Ureter (tissue), 1 donor: ENCODE measurements around the gene HPRT1. TPM values are rescaled to one million over a fixed set of nuclear protein-coding genes. Genes with fewer than 3 reads are reported as not detected.
"Not testable (repeated sequence)": the region's sequence is repeated elsewhere in the genome, so short reads cannot be mapped to it uniquely, and the experiment has no call there.

ENCODE experiments used
- DNase-seq: peaks from one replicate; pipeline ENCODE4 v3.0.0-alpha.2; 2020; ENCODE audit warnings: low spot score
- total RNA-seq: library from RNA; stranded (reverse); gene quantifications from one replicate; pipeline ENCODE4 v1.2.4, GENCODE V29; 2023
- donor health status: DM: yes; HTN: yes; CAD: no.

The HPRT1 gene, protein sequence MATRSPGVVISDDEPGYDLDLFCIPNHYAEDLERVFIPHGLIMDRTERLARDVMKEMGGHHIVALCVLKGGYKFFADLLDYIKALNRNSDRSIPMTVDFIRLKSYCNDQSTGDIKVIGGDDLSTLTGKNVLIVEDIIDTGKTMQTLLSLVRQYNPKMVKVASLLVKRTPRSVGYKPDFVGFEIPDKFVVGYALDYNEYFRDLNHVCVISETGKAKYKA
- total RNA-seq: 37.4 TPM

DNA sequence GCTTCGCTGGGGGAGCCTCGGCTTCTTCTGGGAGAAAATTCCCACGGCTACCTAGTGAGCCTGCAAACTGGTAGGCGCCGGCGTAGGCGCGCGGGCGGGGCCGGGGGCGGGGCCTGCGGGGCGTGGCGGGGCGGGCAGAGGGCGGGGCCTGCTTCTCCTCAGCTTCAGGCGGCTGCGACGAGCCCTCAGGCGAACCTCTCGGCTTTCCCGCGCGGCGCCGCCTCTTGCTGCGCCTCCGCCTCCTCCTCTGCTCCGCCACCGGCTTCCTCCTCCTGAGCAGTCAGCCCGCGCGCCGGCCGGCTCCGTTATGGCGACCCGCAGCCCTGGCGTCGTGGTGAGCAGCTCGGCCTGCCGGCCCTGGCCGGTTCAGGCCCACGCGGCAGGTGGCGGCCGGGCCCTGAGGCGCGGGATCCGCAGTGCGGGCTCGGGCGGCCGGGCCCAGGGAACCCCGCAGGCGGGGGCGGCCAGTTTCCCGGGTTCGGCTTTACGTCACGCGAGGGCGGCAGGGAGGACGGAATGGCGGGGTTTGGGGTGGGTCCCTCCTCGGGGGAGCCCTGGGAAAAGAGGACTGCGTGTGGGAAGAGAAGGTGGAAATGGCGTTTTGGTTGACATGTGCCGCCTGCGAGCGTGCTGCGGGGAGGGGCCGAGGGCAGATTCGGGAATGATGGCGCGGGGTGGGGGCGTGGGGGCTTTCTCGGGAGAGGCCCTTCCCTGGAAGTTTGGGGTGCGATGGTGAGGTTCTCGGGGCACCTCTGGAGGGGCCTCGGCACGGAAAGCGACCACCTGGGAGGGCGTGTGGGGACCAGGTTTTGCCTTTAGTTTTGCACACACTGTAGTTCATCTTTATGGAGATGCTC, at the start of gene HPRT1:
Gene HPRT1, plus strand, starts transcription at position 161 of the 857 bp plus-strand sequence. Its CDS starts 147 bp downstream, at position 308.
- DNase-seq: peak; percentile 82

DNA sequence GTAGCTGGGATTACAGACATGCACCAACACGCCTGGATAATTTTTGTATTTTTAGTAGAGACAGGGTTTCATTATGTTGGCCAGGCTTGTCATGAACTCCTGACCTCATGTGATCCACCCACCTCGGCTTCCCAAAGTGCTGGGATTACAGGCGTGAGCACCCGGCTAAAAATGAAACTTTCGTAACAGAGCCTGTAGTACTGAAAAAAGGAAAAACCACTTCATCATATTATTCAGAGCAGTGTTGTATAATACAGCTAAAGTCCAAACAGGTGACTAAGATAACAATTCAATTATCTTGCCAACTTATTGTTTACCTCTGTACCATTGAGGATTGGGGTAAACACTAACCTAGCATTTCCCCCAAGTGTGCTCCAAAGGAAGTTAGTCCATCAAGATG, 43.9 kb upstream of the HPRT1 start:
- DNase-seq: no peak

DNA sequence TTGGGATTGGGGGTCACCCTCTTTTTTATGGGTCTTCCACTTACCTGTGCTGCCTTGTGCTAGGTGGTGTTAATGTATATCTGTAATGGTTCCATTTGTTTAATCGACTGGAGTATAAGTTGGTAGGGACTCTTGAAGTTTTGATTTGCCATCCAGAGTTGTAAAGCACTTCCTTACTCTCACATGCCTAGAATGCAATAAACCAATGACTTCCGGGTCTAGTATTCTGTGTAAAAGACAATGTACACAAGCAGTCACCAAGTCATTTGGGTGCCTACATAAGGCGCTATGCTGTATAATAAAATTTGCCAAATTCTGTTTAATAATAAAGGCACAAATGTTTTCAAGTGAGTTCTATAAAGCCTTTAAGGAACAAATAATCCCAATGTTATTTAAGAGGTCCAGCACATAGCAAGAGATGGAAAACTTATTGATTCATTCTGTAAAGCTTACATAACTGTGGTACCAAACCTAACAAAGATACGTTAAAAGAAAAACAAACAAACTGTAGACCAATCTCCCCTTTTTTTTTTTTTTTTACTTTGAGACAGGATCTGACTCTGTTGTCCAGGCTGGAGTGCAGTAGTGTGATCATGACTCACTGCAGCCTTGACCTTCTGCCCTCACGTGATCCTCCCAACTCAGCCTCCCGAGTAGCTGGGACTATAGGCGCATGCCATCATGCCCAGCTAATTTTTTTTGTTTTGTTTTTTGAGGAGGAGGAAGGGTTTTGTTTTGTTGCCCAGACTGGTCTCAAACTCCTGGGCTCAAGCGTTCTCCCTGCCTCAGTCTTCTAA, 41.5 kb upstream of the HPRT1 start:
- no peak for DNase-seq

DNA sequence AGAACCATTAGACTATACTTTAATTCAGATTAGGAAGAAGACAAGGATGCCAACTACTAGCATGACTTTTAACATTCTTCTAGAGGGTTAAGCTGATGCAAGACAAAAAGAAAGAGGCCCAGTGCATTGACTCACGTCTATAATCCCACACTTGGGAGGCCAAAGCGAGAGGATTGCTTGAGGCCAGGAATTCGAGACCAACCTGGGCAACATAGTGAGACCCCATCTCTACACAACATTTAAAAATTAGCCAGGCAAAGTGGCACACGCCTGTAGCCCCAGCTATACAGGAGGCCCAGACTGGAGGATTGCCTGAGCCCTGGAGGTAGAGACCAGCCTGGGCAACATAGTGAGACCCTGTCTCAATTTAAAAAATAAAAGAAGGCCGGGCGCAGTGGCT, 40.2 kb upstream of the HPRT1 start:
- no peak for DNase-seq

DNA sequence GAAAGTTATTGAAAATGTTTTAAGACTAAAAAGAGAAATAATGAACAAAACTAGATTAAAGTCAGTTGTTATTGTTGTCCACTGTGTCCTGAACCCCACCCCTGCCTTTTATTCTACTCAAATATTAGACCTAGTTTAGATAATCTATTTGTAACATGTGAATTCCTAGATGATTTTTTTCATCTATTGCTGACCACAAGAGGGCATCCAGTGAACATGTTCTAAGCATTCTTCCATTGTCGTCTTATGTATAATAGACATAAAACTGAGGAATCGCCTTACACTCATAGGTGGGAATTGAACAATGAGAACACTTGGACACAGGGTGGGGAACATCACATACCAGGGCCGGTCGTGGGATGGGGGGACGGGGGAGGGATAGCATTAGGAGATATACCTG, 36.4 kb upstream of the HPRT1 start:
- DNase-seq: no peak

DNA sequence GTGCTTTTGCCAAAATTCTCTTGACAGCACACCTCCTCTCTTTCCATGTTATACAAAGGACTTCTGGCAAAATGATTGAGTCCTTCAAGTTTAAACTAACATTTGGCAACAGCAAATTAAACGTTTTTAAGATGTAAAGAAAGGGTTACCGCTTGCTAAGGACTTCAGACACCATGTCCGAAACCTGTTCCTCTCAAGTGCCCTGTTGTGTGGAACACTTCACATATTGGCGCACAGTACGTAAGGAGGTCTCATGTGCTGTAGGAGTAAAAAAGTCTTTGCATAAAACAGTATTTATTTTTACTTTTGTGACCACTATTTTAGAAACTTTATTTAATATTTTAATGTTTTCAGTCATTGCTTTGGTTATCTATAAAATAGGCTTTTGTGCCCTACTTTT, 33.7 kb upstream of the HPRT1 start:
- no peak for DNase-seq

DNA sequence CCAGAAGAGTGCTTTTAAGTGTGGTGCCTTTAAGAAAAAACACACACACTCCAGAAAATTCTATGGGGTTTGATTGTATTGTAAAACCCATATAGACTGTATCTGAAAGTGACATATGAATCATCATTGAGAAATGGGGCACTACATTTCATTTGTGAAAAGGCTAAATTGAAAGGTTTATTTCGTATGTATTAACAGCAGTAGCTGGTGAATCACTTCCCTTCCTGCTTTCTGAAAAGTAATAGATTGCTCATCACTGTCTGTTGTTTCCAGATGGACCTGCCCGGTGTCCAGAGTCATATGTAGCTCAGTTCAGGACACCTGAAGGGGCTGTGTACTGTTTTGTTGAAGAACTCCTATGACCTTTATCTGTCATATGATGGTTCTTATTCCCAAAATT, 28.1 kb upstream of the HPRT1 start:
- no peak for DNase-seq

DNA sequence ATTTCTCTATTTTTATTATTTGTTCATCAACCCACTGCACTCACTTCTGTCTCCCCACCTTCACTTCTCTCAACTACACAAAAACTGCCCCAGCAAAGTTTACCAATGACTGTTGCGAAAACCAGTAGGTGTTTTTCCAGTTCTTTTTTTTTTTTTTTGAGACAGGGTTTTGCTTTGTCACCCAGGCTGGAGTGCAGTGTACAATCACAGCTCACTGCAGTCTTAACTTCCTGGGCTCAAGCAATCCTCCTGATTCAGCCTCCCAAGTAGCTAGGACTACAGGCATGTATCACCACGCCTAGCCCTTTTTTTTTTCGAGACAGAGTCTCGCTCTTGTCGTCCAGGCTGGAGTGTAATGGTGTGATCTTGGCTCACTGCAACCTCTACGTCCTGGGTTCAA, 24.1 kb upstream of the HPRT1 start:
- DNase-seq: no peak

DNA sequence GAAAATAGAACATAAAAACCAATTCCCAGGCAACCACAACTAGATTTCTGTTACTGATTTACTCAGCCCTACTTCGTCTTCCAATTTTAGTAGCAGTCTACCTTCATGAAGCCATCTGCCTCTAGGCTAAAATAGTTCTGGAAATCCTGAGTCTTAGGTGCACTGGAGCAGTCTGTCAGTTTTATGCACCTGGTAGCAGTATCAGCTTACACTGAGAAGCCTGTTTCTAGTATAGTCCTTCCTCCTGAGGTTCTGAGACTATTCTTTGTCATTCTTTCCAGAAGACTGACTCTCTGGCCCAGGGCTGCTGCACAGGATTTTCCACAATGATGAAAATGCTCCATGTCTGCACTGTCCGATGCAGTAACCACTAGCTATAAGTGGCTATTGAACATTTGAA, 16.9 kb upstream of the HPRT1 start:
- DNase-seq: no peak

DNA sequence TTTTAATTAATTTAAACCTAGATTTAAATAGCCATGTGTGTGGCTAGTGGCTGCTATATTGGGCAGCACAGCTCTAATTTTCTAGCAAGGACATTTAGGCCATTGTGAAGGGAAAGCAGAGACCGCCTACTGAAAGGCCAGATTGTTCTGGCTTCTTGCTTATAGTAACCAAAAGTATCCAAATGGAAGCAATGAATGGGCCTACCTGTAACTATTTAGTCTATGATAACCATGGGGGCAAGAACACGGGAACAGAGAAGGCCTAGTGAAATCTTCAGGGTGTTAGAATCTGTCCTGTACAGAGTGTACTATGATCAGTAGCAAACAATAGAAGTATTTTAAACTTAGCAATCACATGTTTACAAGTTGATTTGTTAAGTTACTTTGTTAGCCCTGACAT, 16.5 kb upstream of the HPRT1 start:
- DNase-seq: no peak

DNA sequence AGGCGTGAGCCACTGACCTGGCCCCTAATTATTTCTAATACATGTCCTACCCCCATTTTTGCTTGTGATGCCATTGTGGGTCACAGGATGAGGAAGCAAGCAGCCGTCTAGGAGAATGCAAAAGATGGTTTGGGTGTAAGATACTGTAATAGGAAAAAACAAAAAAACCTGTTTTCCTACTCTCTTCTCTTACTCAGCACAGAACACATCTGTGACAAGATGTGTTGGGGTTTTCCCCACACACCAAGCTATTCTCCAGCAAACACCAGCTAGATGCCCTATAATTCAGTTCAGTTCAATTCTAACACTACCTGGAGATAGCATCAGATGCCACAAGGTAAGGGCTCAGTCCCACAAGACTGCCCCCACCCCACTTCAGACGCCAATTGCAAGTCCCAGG, 15.3 kb upstream of the HPRT1 start:
- DNase-seq: no peak

DNA sequence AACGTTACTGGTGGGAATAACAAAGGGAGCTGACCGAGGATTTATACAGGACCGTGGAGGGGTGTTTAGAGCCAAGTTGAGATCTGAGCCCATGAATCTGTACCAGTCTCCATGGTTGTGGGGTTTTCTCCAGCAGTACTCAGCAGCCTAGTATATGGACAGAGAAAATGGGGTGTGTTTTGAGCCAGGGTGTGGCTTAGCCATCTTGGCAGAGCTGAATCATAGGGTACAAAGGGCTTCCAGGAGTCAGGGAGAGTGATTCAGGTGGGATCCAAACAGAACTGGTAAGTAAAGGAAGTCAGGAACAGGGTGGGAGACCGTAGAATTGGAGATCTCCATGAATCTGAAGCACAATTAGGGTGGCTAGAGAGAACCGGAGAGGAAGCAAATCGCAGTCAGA, 7.4 kb upstream of the HPRT1 start:
- DNase-seq: no peak

DNA sequence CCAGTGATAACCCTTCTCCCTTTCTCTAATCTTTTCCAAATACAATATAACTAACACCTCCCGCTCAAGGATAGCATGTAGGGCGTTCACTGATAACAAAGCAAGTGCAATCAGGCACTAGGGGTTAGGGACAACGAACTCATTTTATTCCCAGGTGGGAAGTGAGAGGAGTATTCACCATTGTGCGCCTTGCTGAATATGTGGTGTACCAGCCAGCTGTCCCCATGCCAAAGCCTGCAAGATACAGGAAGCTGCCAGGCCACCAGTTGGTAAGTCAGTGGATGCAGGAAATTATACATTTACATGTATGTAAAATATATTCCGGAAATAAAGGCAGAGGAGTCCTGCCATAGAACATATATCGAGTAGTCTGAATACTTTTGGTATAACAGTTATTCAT, 6.3 kb upstream of the HPRT1 start:
- no peak for DNase-seq

DNA sequence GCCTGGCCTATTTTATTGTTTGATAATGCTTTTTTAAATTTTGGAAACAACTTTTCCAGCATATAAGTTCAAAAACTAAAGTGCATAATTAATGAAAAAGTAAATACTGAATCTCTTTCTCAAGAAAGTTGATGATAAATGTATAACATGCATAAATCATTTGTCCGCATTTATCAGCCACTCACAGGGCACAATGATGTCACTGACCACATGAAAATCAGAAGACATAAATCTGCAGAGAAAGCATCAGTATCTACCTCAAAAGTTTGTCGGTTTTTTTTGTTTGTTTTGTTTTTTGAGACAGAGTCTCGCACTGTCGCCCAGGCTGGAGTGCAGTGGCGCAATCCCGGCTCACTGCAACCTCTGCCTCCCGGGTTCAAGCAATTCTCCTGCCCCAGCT, 5.5 kb upstream of the HPRT1 start:
- no peak for DNase-seq

DNA sequence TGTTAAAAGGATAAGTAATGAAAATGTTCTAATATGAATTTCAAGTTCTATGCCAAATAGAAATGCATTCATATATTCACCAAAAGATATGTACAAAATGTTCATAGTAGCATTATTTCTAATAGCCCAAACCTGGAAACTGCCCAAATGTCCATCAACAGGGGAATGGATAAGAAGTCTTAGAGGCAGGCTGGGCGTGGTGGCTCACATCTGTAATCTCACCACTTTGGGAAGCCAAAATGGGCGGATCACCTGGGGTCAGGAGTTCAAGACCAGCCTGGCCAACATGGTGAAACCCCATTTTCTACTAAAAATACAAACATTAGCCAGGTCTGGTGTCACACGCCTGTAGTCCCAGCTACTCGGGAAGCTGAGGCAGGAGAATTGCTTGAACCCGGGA, 2.3 kb upstream of the HPRT1 start:
- no peak for DNase-seq

DNA sequence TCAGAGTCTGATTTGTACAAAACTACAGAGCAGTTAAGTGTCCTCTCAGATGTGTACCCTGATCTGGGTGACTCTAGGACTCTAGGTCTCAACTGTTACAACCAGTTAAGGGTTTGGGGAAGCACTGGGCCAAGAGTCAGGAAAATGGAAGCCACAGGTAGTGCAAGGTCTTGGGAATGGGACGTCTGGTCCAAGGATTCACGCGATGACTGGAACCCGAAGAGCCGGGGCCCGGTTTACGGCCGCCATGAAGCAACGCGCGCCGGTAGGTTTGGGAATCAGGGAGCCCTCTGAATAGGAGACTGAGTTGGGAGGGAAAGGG, 321 bp upstream of the HPRT1 start:
- DNase-seq: no peak

DNA sequence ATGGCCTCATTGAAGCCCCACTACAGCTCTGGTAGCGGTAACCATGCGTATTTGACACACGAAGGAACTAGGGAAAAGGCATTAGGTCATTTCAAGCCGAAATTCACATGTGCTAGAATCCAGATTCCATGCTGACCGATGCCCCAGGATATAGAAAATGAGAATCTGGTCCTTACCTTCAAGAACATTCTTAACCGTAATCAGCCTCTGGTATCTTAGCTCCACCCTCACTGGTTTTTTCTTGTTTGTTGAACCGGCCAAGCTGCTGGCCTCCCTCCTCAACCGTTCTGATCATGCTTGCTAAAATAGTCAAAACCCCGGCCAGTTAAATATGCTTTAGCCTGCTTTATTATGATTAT, 876 bp downstream of the HPRT1 start:
- DNase-seq: no peak

DNA sequence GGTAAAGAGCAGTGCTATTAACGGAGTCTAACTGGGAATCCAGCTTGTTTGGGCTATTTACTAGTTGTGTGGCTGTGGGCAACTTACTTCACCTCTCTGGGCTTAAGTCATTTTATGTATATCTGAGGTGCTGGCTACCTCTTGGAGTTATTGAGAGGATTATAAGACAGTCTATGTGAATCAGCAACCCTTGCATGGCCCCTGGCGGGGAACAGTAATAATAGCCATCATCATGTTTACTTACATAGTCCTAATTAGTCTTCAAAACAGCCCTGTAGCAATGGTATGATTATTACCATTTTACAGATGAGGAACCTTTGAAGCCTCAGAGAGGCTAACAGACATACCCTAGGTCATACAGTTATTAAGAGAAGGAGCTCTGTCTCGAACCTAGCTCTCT, 1.5 kb downstream of the HPRT1 start:
- no peak for DNase-seq

DNA sequence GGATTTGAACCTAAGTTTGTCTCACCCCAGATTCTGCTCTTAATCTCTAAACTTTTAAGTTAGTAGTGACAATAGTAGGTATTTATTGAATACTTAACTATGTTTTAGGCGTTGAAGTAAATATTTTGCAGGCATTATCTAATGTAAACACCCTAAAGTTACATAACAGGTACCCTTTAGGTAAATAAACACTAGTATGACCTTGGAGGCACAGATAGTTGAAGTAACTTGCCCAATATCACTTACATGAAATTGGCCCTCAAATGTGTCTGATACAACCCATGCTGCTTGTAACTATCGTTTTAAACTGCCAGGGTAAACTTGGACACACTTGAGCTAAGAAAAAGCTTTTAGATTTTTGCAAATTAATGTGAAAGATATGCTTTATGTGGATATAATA, 3.0 kb downstream of the HPRT1 start:
- no peak for DNase-seq

DNA sequence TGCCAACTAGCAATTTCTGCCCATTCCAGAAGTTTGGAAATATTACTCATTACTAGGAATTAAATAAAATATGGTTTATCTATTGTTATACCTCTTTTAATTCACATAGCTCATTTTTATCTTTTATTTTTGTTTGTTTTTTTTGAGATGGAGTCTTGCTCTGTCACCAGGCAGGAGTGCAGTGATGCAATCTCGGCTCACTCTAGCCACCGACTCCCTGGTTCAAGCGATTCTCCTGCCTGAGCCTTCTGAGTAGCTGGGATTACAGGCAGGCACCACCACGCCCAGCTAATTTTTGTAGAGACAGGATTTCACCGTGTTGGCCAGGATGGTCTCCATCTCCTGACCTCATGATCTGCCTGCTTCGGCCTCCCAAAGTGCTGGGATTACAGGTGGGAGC, 4.5 kb downstream of the HPRT1 start:
- DNase-seq: not testable (repeated sequence)

DNA sequence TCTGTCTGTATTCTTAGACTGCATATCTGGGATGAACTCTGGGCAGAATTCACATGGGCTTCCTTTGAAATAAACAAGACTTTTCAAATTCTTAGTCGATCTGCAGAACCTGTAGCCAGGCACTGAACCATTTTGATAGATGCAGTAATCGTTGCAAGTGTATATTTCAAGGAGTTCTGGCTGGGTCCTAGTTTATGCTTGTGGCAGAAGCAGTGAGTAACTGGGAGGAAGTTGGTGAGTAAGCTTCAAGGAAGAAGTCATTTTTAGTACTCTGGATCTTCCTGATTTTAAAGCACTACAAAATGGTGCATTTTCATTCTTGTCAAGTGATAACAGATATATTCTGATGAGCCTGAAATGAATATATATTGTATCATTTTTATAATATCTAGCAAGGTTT, 9.5 kb downstream of the HPRT1 start:
- DNase-seq: no peak

DNA sequence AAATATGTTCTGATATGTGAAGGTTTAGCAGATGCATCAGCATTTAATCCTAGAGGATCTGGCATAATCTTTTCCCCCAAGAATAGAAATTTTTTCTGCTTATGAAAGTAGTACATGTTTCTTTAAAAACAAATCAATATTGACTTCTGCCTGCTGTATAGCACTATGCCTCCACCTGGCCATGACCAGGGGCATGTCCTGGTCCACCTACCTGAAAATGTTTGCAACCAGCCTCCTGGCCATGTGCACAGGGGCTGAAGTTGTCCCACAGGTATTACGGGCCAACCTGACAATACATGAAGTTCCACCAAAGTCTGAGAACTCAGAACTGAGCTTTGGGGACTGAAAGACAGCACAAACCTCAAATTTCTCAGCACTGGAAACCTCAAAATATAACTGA, 10.0 kb downstream of the HPRT1 start:
- DNase-seq: no peak

DNA sequence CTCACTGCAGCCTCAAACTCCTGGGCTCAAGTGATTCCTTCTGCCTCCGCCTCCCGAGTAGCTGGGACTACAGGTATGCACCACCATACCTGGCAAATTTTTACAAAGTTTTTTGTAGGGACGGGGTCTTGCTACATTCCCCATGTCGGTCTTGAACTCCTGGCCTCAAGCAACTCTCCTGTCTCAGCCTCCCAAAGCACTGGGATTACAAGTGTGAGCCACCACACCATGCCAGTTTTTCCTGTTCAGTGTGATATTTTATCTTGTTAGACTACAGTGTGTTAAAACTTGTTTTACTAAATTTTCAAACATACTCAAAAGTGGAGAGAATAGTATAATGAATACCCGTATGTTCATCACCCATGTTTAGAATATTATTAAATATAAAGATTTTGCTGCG, 12.1 kb downstream of the HPRT1 start:
- DNase-seq: no peak
